RPMI8226 (cell line): ENCODE results near the gene SLC35B1.
"Not testable (repeated sequence)": the region's sequence is repeated elsewhere in the genome, so short reads cannot be mapped to it uniquely, and the experiment has no call there.

Experiments
- DNase-seq: peaks from one replicate; pipeline ENCODE4 v3.0.0-alpha.2; 2015

SLC35B1 gene

DNA sequence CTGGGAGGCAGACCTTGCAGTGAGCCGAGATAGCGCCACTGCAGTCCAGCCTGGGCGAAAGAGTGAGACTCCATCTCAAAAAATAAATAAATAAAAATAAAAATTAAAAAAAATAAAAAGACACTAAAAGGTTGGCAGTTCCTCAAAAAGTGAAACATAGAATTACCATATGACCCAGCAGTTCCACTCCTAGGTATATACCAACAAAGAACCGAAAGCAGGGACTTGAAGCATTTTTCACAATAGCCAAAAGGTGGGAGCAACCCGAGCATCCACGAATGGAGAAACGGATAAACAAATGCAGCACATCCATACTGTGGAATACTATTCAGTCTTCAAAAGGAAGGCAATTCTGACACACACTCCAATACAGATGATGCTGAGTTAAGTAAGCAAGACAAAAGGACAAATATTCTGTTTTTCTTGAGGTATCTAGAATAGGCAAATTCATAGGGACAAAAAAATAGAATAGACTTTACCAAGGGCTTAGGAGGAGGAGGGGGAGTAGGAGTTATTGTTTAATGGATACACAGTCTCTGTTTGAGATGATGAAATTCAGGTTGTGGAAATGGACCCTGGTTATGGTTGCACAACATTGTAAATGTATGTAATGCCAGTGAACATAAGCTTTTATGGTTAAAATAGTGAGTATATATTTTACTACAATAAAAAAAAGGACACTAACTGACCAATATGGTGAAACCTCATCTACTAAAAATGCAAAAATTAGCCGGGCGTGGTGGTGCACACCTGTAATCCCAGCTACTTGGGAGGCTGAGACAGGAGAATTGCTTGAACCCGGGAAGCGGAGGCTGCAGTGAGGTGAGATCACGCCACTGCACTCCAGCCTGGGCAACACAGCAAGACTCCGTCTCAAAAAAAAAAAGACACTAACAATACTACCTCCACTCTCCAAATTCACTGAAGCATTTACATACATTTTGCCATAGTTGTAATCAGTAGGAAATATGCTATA is 27.0 kb upstream of the SLC35B1 start:
- DNase-seq, result no peak

DNA sequence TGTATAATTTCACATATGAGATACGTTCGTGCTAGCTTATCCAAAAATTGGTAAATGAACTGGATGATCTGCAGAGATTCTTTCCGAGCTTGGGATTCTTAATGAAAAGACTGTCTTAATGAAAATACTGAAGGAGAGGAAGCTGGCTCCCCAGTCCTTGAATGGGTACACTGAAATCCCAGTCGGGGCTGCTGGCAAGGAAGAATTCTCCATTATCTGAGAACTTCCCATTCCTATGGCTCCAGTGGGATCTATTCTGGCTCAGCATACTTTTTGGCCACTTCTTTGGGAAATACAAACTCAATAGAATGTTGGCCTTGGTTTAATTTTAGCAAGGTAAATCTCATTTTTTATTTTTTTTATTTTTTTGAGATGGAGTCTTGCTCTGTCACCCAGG is 23.7 kb upstream of the SLC35B1 start:
- DNase-seq, result no peak

DNA sequence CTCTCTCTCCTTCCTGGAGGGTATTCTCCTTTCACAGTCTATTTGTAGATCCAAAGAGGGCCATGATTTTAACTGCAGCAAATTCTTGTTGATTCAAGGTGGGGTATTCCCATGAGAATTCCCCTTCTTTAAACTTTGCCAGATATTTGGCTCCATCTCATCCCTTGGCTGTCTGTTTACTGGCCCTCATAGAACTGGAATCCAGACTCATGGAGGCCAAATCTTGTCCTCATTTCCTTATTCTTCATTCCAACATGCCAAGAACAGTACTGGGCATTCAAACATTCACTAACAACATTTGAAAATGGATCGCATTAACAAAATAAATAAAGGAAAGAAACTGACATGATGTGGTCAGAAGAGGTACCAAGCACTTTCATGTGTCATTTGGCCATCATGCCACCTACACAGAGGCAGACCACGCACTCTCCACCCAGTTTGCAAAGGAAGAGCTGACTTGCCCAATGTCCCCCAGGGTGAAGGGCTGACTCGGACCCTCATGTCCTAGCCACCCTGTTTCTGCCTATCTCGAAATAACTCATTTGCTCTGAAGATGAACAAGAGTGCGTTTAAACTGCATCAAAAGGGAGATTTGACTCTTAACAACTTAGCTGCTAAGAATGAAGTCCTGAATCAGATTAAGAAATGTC is 23.1 kb upstream of the SLC35B1 start:
- no peak for DNase-seq

DNA sequence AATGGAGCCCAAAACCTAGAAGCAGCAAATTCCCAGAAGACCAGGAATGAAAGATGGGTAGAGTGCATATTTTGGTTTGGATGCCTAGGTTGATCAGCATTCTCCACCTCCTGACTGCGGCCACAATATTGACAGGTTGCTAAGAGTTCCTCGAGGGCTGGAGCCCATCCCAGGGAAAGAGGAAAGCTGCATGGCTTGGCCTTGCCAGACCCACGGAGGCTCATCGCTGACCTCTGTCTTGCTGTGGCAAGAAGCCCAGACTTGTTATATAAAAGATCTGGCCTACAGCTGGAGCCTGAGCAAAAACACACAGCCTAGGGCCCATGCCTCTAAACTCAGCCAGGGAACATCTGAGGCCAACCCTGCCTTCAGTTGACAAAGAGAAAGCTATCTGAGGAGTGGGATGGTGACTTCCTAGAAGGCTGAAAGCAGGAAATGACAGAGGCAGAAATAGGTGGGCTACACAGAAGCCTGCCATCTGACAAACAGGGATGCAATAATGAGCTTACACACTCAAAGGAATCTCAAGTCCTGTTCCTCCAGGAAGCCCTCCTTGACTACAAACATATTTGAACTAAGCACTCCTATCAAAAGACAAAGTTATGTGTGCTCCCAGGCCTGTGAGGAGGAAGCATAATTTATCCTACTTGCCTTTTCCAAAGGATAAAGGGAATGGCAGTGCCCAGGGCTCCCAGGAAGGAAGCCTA is 22.5 kb upstream of the SLC35B1 start:
- DNase-seq, result no peak

DNA sequence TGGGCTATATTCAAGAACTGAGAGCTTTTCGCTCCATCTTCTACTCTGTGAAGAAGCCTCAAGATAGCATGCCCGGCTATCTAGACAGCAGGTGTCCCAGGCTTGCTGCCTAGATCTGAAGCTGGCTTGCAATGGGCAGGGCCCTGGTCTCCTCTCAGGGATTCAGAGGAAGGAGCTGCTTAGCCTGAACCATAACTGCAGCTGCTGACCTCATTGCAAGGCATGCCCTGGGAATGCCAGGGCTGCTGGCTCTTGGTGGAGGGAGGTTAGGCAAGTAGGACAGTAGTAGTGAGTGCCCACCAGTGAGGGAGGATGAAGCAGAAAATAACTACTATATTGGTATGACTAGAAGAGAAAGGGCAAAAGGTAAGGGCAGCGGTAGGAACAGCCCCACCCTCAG is 21.3 kb upstream of the SLC35B1 start:
- DNase-seq, result no peak

DNA sequence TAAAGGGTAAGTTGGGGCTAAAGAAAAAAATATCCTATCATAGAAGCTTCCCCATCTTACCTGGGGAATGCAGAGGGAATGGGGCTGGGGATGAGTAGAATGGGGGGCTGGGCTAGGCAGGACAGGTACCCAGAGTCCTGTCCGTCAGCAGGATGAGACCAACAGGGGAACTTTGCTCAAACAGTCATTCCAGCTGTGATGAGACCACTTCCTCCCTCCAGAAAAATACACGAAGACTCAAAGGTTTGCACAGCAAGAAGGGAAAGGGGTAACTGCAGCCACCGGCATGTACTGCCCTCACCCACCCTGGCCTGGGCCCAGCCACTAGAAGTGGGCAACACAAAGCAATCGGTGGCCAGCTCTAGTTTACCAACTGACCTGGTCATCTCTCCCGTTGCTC is 20.7 kb upstream of the SLC35B1 start:
- no peak for DNase-seq

DNA sequence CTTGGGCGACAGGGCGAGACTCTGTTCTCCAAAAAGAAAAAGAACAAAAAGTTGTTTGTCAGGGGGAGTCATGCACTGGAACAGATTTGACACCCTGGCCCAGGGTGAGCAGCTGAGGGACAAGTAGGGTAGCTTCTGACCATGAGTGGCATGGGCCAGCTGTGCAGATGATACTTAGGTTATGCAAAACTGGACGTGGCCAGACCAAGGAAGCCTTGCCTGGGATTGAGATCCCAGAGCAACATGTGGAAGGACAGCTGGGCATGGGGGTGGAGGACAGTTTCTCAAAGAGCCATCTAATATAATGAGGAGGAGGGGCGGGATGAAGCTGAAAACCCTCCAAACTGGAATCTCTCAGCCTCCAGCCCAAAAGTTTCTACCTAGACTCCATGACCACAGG is 19.6 kb upstream of the SLC35B1 start:
- no peak for DNase-seq

DNA sequence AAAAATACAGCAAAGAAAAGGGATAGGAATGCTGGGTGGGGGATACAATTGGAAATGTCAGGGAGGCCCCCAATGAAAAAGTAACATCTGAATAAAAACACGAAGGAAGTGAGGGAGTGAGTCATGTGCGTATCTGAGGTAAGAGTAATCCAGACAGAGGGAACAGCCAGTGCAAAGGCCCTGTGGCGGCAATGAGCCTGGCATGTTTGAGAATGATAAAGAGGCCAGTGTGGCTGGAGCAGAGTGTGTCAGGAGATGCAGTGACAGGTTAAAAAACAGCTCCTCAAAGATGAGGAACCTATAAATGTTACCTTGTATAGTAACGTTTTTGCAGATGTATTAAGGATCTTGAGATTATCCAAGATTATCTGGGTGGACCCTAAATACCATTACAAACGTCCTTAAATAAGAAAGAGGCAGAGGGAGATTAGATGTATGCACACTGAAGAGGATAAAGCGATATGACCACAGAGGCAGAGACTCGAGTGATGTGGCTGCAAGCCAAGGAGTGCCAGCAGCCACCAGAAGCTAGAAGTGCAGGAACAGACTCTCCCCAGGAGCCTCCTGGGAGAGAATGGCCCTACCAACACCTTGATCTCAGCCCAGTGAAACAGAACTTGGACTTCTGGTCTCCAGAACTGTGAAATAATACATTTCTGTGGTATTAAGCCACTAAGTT is 17.8 kb upstream of the SLC35B1 start:
- DNase-seq, result no peak

DNA sequence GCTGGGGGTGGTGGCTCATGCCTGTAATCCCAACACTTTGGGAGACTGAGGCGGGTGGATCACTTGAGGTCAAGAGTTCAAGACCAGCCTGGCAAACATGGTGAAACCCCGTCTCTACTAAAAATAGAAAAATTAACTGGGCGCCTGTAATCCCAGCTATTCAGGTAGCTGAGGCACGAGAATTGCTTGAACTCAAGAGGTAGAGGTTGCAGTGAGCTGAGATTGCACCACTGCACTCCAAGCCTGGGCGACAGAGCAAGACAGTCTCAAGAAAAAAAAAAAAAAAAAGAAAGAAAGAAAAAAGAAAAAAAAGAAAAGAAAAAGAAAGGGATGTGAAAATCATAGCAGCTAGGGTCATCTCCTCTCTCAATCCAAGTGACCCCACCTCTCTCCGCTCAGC is 16.8 kb upstream of the SLC35B1 start:
- DNase-seq, result not testable (repeated sequence)

DNA sequence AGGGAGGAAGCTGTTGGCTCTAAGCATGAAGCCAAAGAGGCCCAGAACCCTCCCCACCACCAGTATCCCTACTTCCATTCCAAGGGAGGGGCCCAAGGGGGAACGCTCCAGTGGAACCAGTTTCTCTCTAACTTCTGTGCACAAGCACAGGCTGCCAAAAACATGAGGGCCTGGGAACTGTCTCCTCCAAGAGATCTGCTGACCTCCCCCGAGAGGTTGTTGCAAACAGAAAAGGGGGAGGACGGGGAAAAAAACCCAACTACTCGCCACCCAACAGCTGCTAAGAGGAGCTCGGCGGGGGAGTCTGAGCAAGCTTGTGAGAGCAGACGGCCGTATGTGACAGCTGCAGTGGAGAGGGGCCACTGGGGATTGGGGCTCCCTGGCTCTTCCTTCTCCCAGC is 15.7 kb upstream of the SLC35B1 start:
- no peak for DNase-seq

DNA sequence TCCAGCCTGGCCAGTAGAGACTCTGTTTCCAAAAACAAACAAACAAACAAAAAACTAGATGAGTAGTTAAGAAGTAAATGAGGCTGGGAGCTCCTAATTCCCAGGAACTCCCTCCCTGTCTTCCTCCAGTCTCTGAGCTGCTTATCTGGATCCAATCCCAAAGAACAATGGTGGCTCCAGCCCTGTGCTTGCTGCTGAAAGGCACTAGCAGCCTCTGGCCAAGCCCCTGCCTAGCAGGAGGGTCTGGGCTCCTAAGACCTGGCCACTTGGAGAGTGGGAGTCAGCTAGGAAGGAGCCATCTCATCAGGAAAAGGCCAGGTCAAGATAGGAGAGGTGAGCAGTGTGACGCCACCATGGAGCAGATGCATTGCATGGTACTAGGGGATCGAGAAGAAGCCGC is 14.3 kb upstream of the SLC35B1 start:
- DNase-seq, result no peak

DNA sequence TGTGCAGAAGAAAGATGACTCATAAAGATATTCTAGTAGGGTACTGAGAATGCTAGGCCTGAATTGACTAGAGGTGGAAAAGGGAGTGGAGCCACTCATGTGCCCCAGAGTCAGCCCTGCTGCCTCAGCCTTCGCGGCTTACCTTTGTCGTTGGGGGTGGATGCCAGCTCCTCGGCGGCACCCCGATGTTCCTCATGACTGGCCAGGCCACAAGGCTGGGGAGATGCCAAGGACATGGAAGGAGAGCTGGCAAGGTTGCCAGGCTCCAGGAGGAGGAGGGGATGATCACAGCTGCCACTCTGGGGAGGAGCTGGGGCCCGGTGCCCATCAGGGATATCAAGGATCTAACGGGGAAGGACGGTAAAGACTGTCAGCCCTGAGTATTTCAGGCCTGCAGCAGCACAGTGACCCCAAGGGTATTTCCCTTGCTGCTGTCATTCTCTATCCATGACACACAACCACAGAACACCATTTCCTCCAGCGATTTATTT is 9.7 kb upstream of the SLC35B1 start:
- DNase-seq, result no peak

DNA sequence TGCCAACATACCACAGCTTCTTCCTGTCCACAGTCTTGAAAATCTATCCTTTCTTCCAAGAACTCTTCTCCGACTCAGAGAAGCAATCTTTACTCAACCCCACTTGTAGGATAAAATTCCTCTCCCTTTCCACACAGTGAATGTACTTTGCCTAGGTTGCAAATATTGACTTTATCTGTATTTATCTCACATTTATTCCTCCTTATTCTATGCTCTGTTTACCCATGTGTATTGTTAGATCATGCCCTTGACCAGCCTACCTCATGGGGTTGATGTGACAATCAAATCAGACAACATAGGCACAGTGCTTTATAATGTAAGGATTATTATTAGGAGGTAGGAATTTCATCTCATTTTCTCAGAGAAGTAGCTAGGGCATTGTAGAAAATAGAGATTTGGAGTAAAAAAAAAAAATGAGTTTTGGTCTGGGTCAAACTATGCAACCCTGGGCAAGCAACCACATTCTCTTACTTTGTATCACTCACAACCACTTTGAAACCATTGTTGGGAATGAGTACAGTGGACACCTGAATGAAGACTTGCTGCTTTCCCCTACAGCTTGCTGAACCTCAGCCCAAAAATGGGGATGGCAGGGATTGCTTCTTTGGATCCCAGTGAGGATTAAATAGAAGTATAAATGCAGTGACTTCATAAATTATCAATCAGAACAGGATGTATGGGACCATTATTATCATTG is 9.1 kb upstream of the SLC35B1 start:
- DNase-seq, result no peak

DNA sequence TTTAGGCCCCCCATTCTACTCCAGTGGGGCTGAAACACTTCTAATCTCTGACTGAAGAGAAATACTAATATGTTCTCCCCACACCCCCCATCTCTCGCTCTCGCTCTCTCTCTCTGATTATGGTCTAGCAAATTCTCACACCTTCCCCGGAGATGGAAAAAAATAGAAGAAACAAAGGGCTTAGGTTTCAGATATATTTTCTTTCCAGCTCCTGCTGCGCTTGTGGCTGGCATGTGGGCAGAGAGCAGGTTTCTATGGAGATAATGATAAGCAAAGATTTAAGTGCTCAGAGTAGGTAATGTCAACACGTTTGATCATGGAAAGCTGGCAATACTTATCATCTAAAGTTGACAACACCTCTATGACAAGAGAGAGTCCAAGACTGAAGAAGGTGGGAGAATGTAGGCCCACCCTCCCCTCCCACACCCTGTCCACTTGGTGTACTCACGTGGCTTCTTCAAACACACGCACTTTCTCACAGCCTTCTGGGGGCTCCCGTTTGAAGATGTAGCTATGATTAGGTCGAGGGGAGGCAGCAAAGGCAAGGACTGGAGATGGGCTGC is 8.0 kb upstream of the SLC35B1 start:
- no peak for DNase-seq

DNA sequence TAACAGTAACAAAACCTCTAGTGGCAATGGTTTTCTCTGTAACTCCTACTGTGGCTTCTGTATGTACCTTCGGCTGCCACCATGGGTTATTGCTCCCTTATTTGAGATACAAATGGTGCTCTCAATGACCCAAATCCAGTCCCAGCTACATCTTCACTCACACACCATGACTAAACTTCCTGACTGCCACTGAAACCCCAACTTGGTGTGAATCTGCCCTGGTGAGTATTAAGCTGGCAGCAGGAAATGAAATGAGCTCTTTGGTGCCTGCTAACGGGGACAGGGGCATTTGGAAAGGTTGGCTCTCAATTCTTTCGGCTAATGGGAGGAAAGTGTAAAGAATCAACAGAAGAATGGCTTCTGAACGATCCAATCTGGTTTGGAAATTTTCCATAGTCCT is 7.5 kb upstream of the SLC35B1 start:
- DNase-seq, result no peak

DNA sequence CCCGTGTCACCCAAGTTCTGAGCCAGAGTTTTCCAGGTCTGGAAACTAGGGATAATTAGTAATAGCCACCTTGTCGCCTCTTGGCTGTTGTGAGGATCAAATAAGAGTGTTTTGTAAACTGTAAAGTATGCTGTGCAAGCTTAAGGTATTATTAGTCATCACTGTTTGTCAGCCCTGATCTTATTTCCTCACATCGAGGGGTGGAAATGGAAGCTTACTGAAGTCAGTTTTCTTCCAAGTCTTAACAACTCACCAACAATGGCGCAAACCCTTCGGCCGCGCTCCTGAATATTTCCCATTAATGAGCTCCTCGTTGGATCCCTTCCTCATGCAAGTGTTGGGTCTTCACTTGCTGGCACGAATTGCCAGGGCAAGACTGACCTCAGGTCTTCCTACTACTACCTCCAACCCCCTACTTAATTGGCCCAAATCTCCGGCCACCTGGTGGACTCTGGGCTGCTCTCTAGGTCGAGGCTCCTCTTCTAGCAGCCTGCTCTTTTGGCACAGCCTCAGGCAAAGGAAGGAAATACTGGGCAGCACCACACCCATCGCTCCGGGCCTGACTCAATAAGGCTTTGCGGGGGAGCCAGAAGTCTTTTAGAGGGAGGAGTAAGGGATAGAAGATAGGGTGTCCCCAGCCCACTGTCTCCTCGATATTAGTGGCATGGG is 885 bp upstream of the SLC35B1 start:
- DNase-seq, result no peak

DNA sequence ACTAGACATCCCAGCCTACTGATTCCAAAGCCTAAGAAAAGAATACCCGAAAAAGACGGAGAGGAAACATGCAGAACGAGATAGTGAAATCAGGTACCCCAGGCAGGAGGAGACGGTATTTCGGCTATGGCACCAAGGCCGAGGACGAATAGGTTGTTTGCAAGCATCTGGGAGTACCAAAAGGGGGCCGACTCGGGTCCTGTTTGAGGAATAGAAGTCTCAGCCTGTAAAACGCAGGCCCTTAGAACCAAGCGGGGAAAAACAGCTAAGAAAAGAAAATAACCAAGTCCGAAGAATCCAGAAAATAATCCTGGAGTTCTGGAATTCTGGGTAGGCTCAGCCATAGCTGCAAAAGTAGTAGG is 537 bp downstream of the SLC35B1 start:
- peak; percentile 19 for DNase-seq

DNA sequence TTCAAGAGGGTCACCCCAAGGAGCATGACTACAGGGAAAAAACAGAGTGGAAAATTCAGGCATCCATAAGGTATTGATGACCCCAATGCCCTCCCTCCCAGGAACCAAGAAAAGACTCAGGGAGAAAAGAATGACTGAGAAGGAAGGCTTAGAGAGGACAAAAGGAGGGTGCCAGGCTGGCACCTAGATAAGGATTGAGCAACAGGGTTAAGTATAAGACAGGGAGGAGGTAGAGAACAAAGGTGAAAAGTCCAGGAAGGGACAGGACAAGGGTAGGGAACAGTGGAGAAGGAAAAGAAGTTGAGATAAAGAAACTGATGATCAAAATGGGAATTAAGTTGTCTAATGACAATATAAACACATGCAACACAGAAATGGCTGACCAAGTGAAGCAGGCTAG is 2.5 kb downstream of the SLC35B1 start:
- DNase-seq, result no peak

DNA sequence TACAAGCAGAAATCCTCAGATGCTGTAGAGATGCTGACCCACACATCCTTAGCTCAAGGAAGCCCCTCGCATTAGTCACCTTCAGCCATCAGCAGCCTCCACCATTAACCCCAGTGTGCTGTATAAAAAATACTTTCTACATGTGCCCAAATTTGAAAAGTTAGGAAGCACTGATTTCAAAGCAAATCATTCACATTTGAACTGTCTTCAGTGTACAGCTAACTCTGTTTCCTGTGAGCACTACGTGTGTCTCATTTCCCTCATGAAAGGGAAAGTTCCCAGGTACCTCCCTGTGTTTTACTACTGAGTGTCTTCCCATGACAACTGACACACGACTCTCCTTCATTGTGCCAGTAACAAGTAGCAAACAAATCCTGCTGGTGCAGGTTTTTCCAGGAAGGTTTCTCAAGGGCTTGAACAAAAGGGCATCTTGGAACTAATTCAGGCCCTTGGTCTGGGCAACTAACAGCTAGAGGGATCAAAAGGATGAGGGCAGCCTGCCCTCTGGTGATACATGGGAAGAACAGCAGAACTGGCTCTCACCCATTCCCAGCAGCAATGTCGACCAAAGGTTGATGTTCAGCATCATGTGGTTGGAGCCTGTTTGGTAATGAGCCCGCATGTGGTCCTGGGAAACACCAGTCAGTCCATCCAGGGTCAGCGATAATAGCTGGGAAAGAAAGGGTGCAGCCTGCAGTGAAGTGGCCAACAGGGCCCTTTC is 4.0 kb downstream of the SLC35B1 start:
- peak; percentile 39 for DNase-seq

DNA sequence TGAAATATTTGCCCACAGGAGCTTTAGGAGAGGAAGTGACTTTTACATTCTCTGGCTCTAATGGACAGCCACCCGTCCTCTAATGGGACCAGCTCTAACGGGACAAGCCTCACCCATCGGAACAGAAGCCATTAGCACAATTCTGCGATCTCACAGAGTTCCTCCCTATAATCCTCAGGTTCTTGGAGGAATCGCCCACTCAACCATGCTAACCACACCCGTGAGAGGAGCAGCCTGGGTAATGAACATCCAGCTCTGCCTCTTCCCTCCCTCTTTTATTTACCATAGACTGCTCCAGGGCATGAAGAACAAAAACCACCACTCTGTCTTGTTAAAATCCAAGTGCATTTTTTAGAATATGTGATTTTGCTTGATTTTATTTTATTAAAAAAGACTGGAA is 6.8 kb downstream of the SLC35B1 start:
- DNase-seq, result no peak
